ENCODE results near the gene PTPRN2.

The PTPRN2 gene

DNA sequence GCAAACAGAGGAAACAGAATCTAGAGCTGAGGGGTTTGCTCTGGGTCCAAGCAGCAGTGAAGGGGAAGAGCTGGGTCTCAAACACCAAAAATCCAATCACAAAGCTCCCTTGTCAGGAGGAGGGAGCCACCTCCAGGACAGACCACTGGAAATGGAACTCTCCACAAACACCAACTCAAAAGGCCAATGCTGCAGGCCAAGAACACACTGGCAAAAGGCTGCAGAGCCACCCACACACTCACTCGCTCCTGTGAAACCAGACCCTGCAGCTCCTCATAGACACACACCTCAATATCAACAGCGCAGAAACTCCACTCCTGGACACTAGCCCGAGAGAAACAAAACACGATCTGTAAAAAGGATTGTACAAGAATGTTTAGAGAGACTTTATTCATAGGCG, 213.5 kb downstream of the PTPRN2 start:
- TF ChIP-seq, protein P1, sequence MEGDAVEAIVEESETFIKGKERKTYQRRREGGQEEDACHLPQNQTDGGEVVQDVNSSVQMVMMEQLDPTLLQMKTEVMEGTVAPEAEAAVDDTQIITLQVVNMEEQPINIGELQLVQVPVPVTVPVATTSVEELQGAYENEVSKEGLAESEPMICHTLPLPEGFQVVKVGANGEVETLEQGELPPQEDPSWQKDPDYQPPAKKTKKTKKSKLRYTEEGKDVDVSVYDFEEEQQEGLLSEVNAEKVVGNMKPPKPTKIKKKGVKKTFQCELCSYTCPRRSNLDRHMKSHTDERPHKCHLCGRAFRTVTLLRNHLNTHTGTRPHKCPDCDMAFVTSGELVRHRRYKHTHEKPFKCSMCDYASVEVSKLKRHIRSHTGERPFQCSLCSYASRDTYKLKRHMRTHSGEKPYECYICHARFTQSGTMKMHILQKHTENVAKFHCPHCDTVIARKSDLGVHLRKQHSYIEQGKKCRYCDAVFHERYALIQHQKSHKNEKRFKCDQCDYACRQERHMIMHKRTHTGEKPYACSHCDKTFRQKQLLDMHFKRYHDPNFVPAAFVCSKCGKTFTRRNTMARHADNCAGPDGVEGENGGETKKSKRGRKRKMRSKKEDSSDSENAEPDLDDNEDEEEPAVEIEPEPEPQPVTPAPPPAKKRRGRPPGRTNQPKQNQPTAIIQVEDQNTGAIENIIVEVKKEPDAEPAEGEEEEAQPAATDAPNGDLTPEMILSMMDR (IDR thresholded peaks at IDR 0.05; ENCODE audit: extremely low read depth, insufficient read depth, missing control alignments) = no peak
- in situ Hi-C loops (cut with MboI; ENCODE audit: low pct_unique_long_range_greater_than_20kb, low sequenced_read_pairs, unreplicated experiment) = no loop called here

DNA sequence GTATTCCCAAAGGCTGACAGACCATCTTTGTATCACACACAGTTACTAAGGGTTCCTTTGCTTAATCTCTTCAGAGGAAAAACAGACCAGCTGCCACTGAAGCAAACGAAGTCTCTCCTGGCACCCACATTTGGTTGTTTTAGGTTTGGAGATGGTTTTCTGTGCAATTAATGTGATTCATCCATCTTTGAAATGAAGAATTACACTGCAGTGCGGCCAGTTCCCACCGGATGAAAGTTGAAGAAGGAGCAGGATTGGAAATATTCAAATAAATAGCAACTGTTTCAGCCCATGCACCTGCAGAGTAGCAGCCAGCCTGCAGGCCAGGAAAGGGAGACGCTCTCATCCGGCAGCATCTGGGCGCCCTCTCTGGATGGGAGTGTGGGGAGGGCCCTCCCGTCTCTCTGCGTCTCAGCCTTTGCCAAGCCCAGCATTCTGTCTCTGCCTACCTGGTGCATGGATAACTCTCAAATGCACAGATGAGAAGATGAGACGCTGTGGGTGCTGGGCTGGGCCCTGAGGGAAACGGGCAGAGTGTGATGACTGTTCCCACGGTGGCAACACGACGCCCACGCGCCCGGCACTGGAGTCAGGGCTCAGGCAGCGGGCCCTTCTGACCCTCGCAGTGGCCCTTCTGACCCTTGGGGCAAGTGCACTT, 214.0 kb downstream of the PTPRN2 start:
- DNase-seq (ENCODE audit: low spot score) = no peak
- TF ChIP-seq, protein P1 (IDR thresholded peaks at IDR 0.05; ENCODE audit: extremely low read depth, insufficient read depth, missing control alignments) = no peak
- in situ Hi-C loops (cut with MboI; ENCODE audit: low pct_unique_long_range_greater_than_20kb, low sequenced_read_pairs, unreplicated experiment) = no loop called here

More for the DNA sequence above, 213.5 kb downstream of the PTPRN2 start:
- no peak for DNase-seq (ENCODE audit: low spot score)

DNA sequence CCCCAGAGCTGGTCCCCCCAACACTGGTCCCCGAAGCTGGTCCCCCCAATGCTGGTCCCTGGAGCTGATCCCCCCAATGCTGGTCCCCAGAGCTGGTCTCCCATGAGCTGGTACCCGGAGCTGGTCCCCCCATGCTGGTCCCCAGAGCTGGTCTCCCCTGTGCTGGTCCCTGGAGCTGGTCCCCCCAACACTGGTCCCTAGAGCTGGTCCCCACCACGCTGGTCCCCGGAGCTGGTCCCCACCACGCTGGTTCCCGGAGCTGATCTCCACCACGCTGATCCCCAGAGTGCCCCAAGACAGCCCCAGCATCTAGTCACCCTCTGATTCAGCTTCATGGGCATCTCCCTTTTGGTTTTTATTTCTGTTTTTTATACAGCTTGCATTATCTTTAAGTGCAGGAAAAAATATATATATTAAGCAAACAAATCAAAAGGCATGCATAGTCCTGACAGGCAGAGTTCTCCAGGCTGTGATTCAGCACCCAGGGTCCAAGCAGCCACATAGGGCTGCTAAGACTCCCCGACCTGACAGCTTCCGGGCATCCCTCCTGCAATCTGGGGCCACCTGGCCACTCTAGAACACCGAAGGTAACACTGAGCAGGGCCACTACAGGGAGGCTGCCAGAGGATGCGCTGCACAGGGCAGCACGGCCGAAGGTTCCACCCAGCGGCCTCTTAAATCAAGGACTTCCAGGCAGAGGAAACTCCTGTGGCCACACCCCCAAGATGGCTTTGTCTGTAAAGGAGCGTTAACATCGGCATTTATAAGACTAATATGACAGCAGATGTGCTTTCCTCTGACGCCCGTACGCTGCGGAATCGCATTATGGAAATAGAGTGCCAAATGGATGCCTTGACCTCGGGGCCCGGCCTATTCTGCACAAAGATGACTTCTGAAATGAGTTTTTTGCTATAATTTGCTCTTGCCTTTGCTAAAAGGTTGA, 215.0 kb downstream of the PTPRN2 start:
- in situ Hi-C loops (cut with MboI; ENCODE audit: low pct_unique_long_range_greater_than_20kb, low sequenced_read_pairs, unreplicated experiment) = no loop called here
- DNase-seq (ENCODE audit: low spot score) = no peak
- TF ChIP-seq, protein P1 (IDR thresholded peaks at IDR 0.05; ENCODE audit: extremely low read depth, insufficient read depth, missing control alignments) = no peak

DNA sequence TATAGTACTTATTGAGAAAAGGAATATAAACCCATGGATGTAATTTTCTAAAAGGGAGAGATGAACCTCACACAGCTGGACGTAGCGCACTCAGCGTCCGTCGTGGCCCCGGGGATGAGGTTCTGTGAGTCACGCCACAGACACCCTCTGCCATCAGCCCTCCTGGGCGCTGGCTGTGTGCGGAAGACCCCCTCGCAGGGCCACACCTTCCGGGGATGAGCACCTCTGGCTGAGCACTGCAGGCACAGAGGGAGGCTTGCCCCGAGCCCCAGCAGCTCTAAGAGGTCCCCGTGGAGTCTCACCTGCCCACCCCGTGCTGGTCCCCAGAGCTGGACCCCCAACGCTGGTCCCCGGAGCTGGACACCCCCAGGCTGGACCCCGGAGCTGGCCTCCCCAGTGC, 215.8 kb downstream of the PTPRN2 start:
- TF ChIP-seq, protein P1 (IDR thresholded peaks at IDR 0.05; ENCODE audit: extremely low read depth, insufficient read depth, missing control alignments) = no peak
- no peak for DNase-seq (ENCODE audit: low spot score)
- in situ Hi-C loops (cut with MboI; ENCODE audit: low pct_unique_long_range_greater_than_20kb, low sequenced_read_pairs, unreplicated experiment) = no loop called here

DNA sequence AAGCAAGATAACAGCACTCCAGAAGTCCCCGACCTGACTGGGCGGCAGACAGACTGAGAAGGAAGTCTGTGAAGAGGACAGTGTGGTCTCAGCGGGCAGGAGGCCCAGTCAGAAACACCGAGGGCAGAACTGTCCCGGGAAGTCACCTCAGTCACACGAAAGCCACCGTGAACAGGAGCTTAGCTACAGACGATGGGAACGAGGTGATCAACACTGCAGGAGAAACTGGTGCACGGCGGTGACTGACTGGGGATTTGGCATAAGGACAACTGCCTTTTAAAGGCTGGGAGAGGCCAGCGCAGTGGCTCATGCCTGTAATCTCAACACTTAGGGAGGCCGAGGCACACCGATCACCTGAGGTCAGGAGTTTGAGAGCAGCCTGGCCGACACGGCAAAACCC, 217.8 kb downstream of the PTPRN2 start:
- TF ChIP-seq, protein P1 (IDR thresholded peaks at IDR 0.05; ENCODE audit: extremely low read depth, insufficient read depth, missing control alignments) = no peak
- in situ Hi-C loops (cut with MboI; ENCODE audit: low pct_unique_long_range_greater_than_20kb, low sequenced_read_pairs, unreplicated experiment) = no loop called here
- DNase-seq (ENCODE audit: low spot score) = no peak

DNA sequence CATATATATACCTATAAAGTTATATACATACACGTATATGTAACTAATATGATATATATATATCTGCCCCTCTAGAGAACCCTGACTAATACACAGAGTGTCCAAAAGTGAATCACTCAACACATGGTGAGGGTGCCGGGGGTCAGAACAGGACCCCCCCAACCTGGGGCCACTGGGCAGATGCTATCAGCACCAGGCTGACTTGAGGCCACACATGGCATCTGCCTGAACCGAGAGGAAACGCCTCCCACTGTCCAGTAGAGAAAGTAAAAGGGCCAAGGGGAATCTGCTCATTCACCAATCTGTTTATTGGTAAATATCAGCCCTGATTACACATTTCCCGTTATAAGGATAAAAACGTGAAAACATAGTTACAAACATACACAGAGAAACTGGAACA, 218.3 kb downstream of the PTPRN2 start:
- TF ChIP-seq, protein P1 (IDR thresholded peaks at IDR 0.05; ENCODE audit: extremely low read depth, insufficient read depth, missing control alignments) = no peak
- in situ Hi-C loops (cut with MboI; ENCODE audit: low pct_unique_long_range_greater_than_20kb, low sequenced_read_pairs, unreplicated experiment) = no loop called here
- DNase-seq (ENCODE audit: low spot score) = no peak
